ENCODE measurements around the gene MISP3.

GRCh38 chr19:14082675-14082960 is 10.0 kb downstream of the MISP3 start:
- TF ChIP-seq, protein P1, sequence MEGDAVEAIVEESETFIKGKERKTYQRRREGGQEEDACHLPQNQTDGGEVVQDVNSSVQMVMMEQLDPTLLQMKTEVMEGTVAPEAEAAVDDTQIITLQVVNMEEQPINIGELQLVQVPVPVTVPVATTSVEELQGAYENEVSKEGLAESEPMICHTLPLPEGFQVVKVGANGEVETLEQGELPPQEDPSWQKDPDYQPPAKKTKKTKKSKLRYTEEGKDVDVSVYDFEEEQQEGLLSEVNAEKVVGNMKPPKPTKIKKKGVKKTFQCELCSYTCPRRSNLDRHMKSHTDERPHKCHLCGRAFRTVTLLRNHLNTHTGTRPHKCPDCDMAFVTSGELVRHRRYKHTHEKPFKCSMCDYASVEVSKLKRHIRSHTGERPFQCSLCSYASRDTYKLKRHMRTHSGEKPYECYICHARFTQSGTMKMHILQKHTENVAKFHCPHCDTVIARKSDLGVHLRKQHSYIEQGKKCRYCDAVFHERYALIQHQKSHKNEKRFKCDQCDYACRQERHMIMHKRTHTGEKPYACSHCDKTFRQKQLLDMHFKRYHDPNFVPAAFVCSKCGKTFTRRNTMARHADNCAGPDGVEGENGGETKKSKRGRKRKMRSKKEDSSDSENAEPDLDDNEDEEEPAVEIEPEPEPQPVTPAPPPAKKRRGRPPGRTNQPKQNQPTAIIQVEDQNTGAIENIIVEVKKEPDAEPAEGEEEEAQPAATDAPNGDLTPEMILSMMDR (IDR thresholded peaks at IDR 0.05; ENCODE audit: low read length): no peak
- TF ChIP-seq EZH2 (IDR thresholded peaks at IDR 0.05; ENCODE audit: borderline replicate concordance, low read length): no peak

Data from OCI-LY1 (cell line).